Spinal cord (tissue), 10 donors: ENCODE results near the gene POLK. TPM values are rescaled to one million over a fixed set of nuclear protein-coding genes. Genes with fewer than 3 reads are reported as not detected.
A peak's percentile ranks its signal among the peaks of the same experiment; 100 is the strongest.

Experiments
- DNase-seq, 6 donors: peaks; one replicate each; pipeline versions ENCODE4 v3.0.0 to v3.0.0-alpha.2; 2013 to 2015; ENCODE audit warnings: low spot score in 6 of 6, low read depth in 4 of 6
- H3K27ac ChIP-seq: one replicate; pipeline ENCODE4 v1.5.1; 2013; ENCODE audit warnings: low read depth, low read length, control low read depth
- H3K27me3 ChIP-seq: one replicate; pipeline ENCODE4 v1.6.1; 2013; ENCODE audit warnings: low read length; ENCODE audit not compliant: control insufficient read depth, insufficient read depth
- H3K36me3 ChIP-seq: one replicate; pipeline ENCODE4 v1.6.1; 2013; ENCODE audit warnings: low read length; ENCODE audit not compliant: control insufficient read depth, insufficient read depth
- H3K4me1 ChIP-seq: one replicate; pipeline ENCODE4 v1.6.1; 2013; ENCODE audit warnings: low read length; ENCODE audit not compliant: control insufficient read depth, insufficient read depth
- H3K4me3 ChIP-seq: one replicate; pipeline ENCODE4 v1.5.1; 2013; ENCODE audit warnings: low read depth, low read length, control low read depth
- H3K9me3 ChIP-seq: one replicate; pipeline ENCODE4 v1.6.1; 2013; ENCODE audit warnings: low read length; ENCODE audit not compliant: control insufficient read depth, insufficient read depth
- WGBS: methylation state at CpG from one replicate; pipeline ENCODE4 v1.1.5; 2013; ENCODE audit warnings: missing lambda C conversion rate; ENCODE audit not compliant: insufficient coverage; 5-methylcytosine and 5-hydroxymethylcytosine counted together
- long read RNA-seq, 4 donors: transcript quantifications; one replicate each; lab custom pipeline, GENCODE V29; 2026
- polyA plus RNA-seq, 2 donors: library from polyadenylated mRNA; unstranded; fragments of 120-200 nt; gene quantifications; one replicate each; pipeline ENCODE4 v1.2.1, GENCODE V29; 2013; ENCODE audit not compliant: insufficient read length in 2 of 2
- total RNA-seq, 2 donors: library from RNA; depleted of rRNA in 1 of 2; stranded (reverse); fragments of 120-200 nt in 1 of 2; fragments of >200 nt in 1 of 2; gene quantifications; one replicate each; pipeline versions ENCODE4 v1.2.3 to v1.2.4, GENCODE V29; 2013 to 2014
- donor health status: healthy.

POLK gene
- 10 to 100 TPM; 42.9 to 58.5 TPM for total RNA-seq
- 10 to 100 TPM; 16.9 to 19.4 TPM for polyA plus RNA-seq
- long read RNA-seq, donor 1, result 0 reads
- long read RNA-seq, donor 2, result 0 reads
- long read RNA-seq, donor 3, result 0 reads
- long read RNA-seq, donor 4, full-length matches to known transcripts, result 3 of 10 reads
- long read RNA-seq, donor 4, partial matches to known transcripts, result 7 of 10 reads
- long read RNA-seq, donor 4, other reads (novel, unspliced or antisense), result 0 of 10 reads

GRCh38 chr5:75511435-75512382, at the start of gene POLK, which contains the start of gene CERT1:
Gene POLK, plus strand, starts transcription at chr5:75511891.
Gene CERT1, minus strand, starts transcription at chr5:75511629. Its CDS starts 422 bp downstream, at chr5:75511207.
- H3K27me3 ChIP-seq, result no peaks in the 10 kb centered on the region
- no peaks in the 10 kb centered on the region for H3K36me3 ChIP-seq
- peak; percentile 96 to 100 (median 98) for DNase-seq
- WGBS, result 0% methylated on average over 47 of the region's 71 CpGs
- no peaks in the 10 kb centered on the region for H3K9me3 ChIP-seq
- H3K4me3 ChIP-seq, result peak within 1 kb of the TSS; percentile 95
- H3K27ac ChIP-seq, result peak within 1 kb of the TSS; percentile 93
- peaks cover 3% of the 10 kb centered on the region for H3K4me1 ChIP-seq

DNA sequence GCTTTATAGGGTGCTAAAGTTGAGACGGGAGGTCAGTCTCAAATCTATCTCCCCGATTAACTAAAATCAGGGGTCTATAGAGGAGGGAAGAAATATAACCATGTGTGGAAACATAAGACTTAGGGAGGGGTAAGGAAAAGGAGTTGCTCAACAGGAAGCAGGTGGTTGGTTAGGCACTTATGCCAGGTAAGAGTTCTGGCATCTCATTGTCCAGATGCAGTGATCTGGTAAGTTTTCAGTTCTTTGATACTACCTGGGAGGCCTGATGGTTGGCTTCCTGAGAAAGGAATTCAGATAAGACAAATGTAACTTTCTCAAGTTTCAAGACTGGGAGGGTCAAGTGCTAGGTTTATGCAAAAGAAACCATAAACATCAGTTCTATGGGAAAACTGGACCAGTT, 48.0 kb upstream of the POLK start:
- 93% methylated on average over 2 of the region's 2 CpGs for WGBS
- Histone ChIP-seq H3K4me3 (no peak overlapping the region), H3K4me1 (no peaks in the 10 kb centered on the region), H3K36me3 (no peaks in the 10 kb centered on the region), H3K27me3 (no peaks in the 10 kb centered on the region), H3K9me3 (peaks cover 4% of the 10 kb centered on the region), H3K27ac (no peak overlapping the region)
- no peak for DNase-seq

- no peaks in the 10 kb centered on the region for H3K27me3 ChIP-seq
- WGBS, result no CpG with 5 or more reads among the region's 1 CpG
- H3K27ac ChIP-seq, result no peak overlapping the region
- no peaks in the 10 kb centered on the region for H3K36me3 ChIP-seq
- peaks cover 14% of the 10 kb centered on the region for H3K9me3 ChIP-seq
- peak in 5 of 6 donors; percentile 8 to 72 (median 14) for DNase-seq
- H3K4me1 ChIP-seq, result no peaks in the 10 kb centered on the region
- H3K4me3 ChIP-seq, result no peak overlapping the region
Measured at GRCh38 chr5:75465480-75465879, 46.2 kb upstream of the POLK start.

DNA sequence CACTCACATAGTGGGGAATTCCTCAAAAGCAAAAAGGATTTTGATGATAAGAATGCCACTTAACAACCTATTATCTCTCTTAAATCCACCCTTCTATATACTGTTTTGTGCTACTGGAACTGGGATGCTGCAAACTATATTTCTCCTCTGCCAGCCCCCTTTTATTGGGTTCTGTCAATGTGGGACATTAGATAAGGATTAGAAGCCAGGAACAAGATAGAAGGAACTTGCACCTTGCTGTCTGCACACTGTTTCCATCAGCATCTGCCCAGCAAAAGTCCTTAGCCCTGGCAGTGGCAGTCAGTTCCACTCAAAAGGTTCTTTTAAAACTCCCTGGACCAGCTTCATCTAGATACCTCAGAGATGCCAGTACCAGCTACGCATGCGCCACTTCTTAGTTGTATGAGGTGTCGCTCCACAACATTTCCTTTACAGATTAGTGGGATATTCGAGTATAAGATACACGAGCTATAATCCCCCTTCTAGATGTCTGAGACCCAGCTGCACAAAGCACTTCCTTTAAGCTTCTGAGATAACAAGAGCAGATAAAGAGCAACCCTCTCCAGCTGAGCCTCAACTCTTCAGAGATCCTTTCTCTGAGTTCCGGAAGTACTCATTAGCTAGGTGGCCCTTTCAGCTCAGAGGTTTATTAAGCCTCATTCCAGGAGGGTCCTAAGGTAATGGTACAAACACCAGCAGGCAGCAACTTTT, 45.5 kb upstream of the POLK start:
- Histone ChIP-seq H3K4me1 (no peaks in the 10 kb centered on the region), H3K27me3 (no peaks in the 10 kb centered on the region), H3K4me3 (no peak overlapping the region), H3K9me3 (peaks cover 18% of the 10 kb centered on the region), H3K27ac (no peak overlapping the region), H3K36me3 (no peaks in the 10 kb centered on the region)
- DNase-seq, result no peak
- WGBS, result 46% methylated on average over 2 of the region's 6 CpGs

DNA sequence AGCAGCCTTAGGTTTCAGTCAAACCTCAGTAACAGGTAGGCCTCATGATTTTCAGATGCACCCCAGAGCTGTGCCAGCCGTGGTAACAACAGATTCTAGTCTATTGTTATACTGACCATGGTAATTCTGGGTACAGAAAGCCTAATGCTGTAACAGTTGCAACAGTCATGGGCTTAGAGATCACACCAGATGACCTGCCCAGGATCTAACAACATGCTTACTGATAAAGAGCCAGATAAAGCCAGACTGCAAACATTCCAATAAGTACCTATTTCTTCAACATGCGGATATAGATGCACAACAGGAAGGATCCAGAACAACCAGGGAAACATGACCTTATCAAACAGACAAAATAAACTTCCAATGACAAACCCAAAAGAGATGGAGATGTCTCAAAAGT, 43.1 kb upstream of the POLK start:
- no peak overlapping the region for H3K27ac ChIP-seq
- H3K4me3 ChIP-seq, result no peak overlapping the region
- no peaks in the 10 kb centered on the region for H3K27me3 ChIP-seq
- H3K9me3 ChIP-seq, result peaks cover 18% of the 10 kb centered on the region
- no peaks in the 10 kb centered on the region for H3K36me3 ChIP-seq
- WGBS, result 100% methylated on average over 2 of the region's 2 CpGs
- H3K4me1 ChIP-seq, result no peaks in the 10 kb centered on the region
- no peak for DNase-seq

DNA sequence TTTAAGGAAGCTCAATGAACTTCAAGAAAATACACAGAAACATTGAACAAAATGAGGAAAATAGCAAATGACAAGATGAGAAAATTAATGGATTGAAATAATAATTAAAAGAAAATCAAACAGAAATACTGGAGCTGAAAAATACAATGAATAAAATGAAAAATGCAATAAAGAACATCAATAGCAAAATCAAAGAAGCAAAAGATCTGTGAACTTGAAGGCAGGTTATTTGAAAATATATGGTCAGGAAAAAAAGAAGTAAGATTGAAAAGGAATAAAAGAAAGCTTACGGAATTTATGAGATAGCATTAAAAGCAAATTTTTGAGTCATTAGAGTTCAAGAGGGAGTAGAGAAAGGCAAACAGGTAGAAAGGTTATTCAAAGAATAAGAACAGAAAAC, 42.7 kb upstream of the POLK start:
- Histone ChIP-seq H3K36me3 (no peaks in the 10 kb centered on the region), H3K9me3 (peaks cover 18% of the 10 kb centered on the region), H3K4me3 (no peak overlapping the region), H3K4me1 (no peaks in the 10 kb centered on the region), H3K27me3 (no peaks in the 10 kb centered on the region), H3K27ac (no peak overlapping the region)
- no peak for DNase-seq
- WGBS, result 100% methylated on average over 1 of the region's 1 CpG

GRCh38 chr5:75471193-75471592, 40.5 kb upstream of the POLK start:
- Histone ChIP-seq H3K4me3 (no peak overlapping the region), H3K4me1 (no peaks in the 10 kb centered on the region), H3K27ac (no peak overlapping the region), H3K27me3 (no peaks in the 10 kb centered on the region), H3K36me3 (no peaks in the 10 kb centered on the region), H3K9me3 (peaks cover 18% of the 10 kb centered on the region)
- WGBS, result no CpG with 5 or more reads among the region's 2 CpGs
- DNase-seq, result no peak

- H3K36me3 ChIP-seq, result no peaks in the 10 kb centered on the region
Measured at GRCh38 chr5:75472973-75473372, 38.7 kb upstream of the POLK start.

DNA sequence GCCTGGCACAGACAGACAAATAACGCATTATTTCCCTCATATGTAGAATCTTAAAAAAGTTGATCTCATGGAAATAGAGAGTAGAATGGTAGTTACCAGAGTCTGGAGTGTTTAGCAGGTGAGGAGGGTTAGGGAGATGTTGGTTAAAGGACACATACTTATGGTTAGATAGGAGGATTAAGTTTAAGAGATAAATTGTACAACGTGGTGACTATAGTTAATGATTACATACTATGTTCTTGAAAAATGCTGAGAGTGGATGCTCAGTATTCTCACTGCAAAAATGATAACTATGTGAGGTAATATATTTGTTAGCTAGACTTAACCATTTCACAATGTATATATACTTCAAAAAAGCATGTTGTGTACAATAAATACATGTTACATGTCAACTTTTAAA, 38.2 kb upstream of the POLK start:
- no peak overlapping the region for H3K4me3 ChIP-seq
- WGBS, result no CpG with 5 or more reads among the region's 2 CpGs
- no peak for DNase-seq
- H3K27ac ChIP-seq, result no peak overlapping the region
- no peaks in the 10 kb centered on the region for H3K36me3 ChIP-seq
- no peaks in the 10 kb centered on the region for H3K27me3 ChIP-seq
- no peaks in the 10 kb centered on the region for H3K4me1 ChIP-seq
- peaks cover 17% of the 10 kb centered on the region for H3K9me3 ChIP-seq

More at GRCh38 chr5:75472973-75473372, 38.7 kb upstream of the POLK start:
- no CpG with 5 or more reads among the region's 1 CpG for WGBS
- Histone ChIP-seq H3K27ac (no peak overlapping the region), H3K4me1 (no peaks in the 10 kb centered on the region), H3K27me3 (no peaks in the 10 kb centered on the region), H3K4me3 (no peak overlapping the region), H3K9me3 (peaks cover 18% of the 10 kb centered on the region)
- DNase-seq, result no peak
